Karpas-422 (cell line): ENCODE data around the gene ST14. TPM values are rescaled to one million over a fixed set of nuclear protein-coding genes. Genes with fewer than 3 reads are reported as not detected.

Experiments used
- DNase-seq: peaks from one replicate; pipeline ENCODE4 v3.0.0-alpha.2; 2015
- H2AFZ ChIP-seq: fragments of 200-600 bp; sonication (generic); 2 replicates; pipeline ENCODE4 v1.6.1; 2014; ENCODE audit warnings: antibody characterized with exemption, low read length, mixed read lengths
- H3K27ac ChIP-seq: fragments of 200-600 bp; sonication (generic); 2 replicates; pipeline ENCODE4 v1.5.1; 2014; ENCODE audit warnings: mild to moderate bottlenecking, low read length, moderate library complexity
- H3K27me3 ChIP-seq: fragments of 200-600 bp; sonication (generic); 2 replicates; pipeline ENCODE4 v1.6.1; 2014; ENCODE audit warnings: low read length, mixed read lengths
- H3K36me3 ChIP-seq: fragments of 200-600 bp; sonication (generic); 2 replicates; pipeline ENCODE4 v1.6.1; 2014; ENCODE audit warnings: low read length, mixed read lengths; ENCODE audit not compliant: insufficient read depth
- H3K4me1 ChIP-seq: fragments of 200-600 bp; sonication (generic); 2 replicates; pipeline ENCODE4 v1.6.1; 2014; ENCODE audit warnings: mild to moderate bottlenecking, low read length, mixed read lengths
- H3K4me2 ChIP-seq: fragments of 200-600 bp; sonication (generic); 2 replicates; pipeline ENCODE4 v1.6.1; 2014; ENCODE audit warnings: low read length, low read depth, mild to moderate bottlenecking; ENCODE audit not compliant: poor library complexity, severe bottlenecking
- H3K4me3 ChIP-seq: fragments of 200-600 bp; sonication (generic); 2 replicates; pipeline ENCODE4 v1.5.1; 2014; ENCODE audit warnings: mild to moderate bottlenecking, antibody characterized with exemption, low read length, mixed read lengths
- H3K79me2 ChIP-seq: fragments of 200-600 bp; sonication (generic); 2 replicates; pipeline ENCODE4 v1.6.1; 2014; ENCODE audit warnings: mild to moderate bottlenecking, low read length, mixed read lengths
- H3K9ac ChIP-seq: fragments of 200-600 bp; sonication (generic); 2 replicates; pipeline ENCODE4 v1.6.0; 2014; ENCODE audit warnings: low read length
- H3K9me2 ChIP-seq: fragments of 200-600 bp; sonication (generic), shearing (Covaris generic); replicated peaks from 2 replicates; pipeline ENCODE4 v1.6.0; 2014; ENCODE audit warnings: mild to moderate bottlenecking, low read length, moderate library complexity; ENCODE audit not compliant: insufficient read depth
- H3K9me3 ChIP-seq: fragments of 300-700, 200-600 bp; sonication (generic); 2 replicates; pipeline ENCODE4 v1.6.1; 2014; ENCODE audit warnings: low read length, mixed read lengths
- H4K20me1 ChIP-seq: fragments of 200-600 bp; sonication (generic); 2 replicates; pipeline ENCODE4 v1.6.1; 2014; ENCODE audit warnings: mild to moderate bottlenecking, antibody characterized with exemption, low read length, low read depth; ENCODE audit not compliant: insufficient read depth
- total RNA-seq: library from RNA; depleted of rRNA; stranded (reverse); fragments of >200 nt; shearing (Covaris generic); gene quantifications from 2 replicates; pipeline ENCODE4 v1.2.3, GENCODE V29; 2014; ENCODE audit warnings: low replicate concordance

ST14 gene
- total RNA-seq, 1 experiment from 2014 or later: 0.30 TPM

GRCh38 chr11:130163346-130164220 lies 4.0 kb downstream of the ST14 start:
- Histone ChIP-seq H3K79me2 (no peaks in the 10 kb centered on the region), H2AFZ (no peak overlapping the region)

GRCh38 chr11:130164221-130164570 lies 4.6 kb downstream of the ST14 start:
- no peaks in the 10 kb centered on the region for H3K9me3 ChIP-seq
- H3K4me1 ChIP-seq: peaks cover 5% of the 10 kb centered on the region; the same call in 1 of the 2 replicates
- H4K20me1 ChIP-seq: no peaks in the 10 kb centered on the region
- H3K27ac ChIP-seq: no peak overlapping the region
- H3K79me2 ChIP-seq: no peaks in the 10 kb centered on the region
- no peak overlapping the region for H3K9ac ChIP-seq
- no peaks in the 10 kb centered on the region for H3K27me3 ChIP-seq
- H2AFZ ChIP-seq: no peak overlapping the region
- no peak overlapping the region for H3K4me3 ChIP-seq
- no peaks in the 10 kb centered on the region for H3K36me3 ChIP-seq
- no peak overlapping the region for H3K4me2 ChIP-seq
- no peaks in the 10 kb centered on the region for H3K9me2 ChIP-seq
- DNase-seq: no peak

More at GRCh38 chr11:130163346-130164220, 4.0 kb downstream of the ST14 start:
- Histone ChIP-seq H3K9me3 (no peaks in the 10 kb centered on the region), H3K27me3 (no peaks in the 10 kb centered on the region), H3K4me2 (no peak overlapping the region), H3K9me2 (no peaks in the 10 kb centered on the region), H3K9ac (no peak overlapping the region), H3K4me3 (no peak overlapping the region), H3K27ac (no peak overlapping the region), H3K4me1 (peaks cover 5% of the 10 kb centered on the region; the same call in 1 of the 2 replicates), H4K20me1 (no peaks in the 10 kb centered on the region), H3K36me3 (no peaks in the 10 kb centered on the region)
- DNase-seq: peak; percentile 47

- Histone ChIP-seq H3K4me1 (no peaks in the 10 kb centered on the region; the same call in 1 of the 2 replicates), H3K79me2 (no peaks in the 10 kb centered on the region), H2AFZ (no peak overlapping the region), H3K9me3 (no peaks in the 10 kb centered on the region), H3K9me2 (no peaks in the 10 kb centered on the region), H3K9ac (no peak overlapping the region), H3K36me3 (no peaks in the 10 kb centered on the region), H3K27me3 (no peaks in the 10 kb centered on the region), H3K4me3 (no peak overlapping the region), H3K4me2 (no peak overlapping the region), H3K27ac (no peak overlapping the region), H4K20me1 (no peaks in the 10 kb centered on the region)
- no peak for DNase-seq
Observed at GRCh38 chr11:130165601-130166456, 6.2 kb downstream of the ST14 start.

DNA sequence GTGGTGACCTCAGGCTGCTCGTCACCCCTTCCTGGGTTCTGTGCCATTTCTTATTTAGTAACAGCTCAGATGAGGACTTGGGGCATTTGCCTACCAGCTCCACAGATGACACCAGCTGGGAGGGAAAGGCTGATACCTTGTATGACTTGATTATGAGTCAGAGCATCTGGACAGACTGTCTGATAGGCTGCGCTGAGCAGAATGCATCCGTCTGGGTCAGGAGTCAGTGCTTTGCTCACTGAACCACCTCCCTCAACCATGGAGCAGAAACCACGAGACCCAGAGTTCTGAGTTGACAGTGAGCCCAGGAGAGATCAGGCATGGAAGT lies 6.8 kb downstream of the ST14 start:
- Histone ChIP-seq H3K9me2 (no peaks in the 10 kb centered on the region), H3K9me3 (no peaks in the 10 kb centered on the region), H4K20me1 (no peaks in the 10 kb centered on the region), H3K27ac (no peak overlapping the region), H2AFZ (no peak overlapping the region), H3K36me3 (no peaks in the 10 kb centered on the region), H3K27me3 (no peaks in the 10 kb centered on the region), H3K4me3 (no peak overlapping the region), H3K9ac (no peak overlapping the region), H3K4me2 (no peak overlapping the region), H3K4me1 (no peaks in the 10 kb centered on the region), H3K79me2 (no peaks in the 10 kb centered on the region)
- DNase-seq: no peak

DNA sequence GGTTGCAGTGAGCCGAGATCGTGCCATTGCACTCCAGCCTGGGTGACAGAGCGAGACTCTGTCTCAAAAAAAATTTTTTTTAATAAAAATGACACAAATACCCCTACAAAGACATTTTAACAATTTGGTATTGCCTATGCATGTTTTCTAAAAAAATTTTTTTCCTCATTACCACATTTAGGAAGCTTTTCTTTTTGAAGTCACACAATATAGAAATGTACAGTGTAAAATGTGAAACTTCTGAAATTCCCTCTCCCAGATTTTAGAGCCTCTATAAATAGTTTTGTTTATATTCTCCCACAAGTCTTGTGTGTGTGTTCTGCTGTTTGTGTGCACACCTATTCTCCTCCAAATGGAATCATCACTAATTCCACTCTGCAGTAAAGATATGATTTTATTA lies 7.6 kb downstream of the ST14 start:
- Histone ChIP-seq H4K20me1 (no peaks in the 10 kb centered on the region), H2AFZ (no peak overlapping the region), H3K4me1 (no peaks in the 10 kb centered on the region), H3K9me3 (no peaks in the 10 kb centered on the region), H3K27ac (no peak overlapping the region), H3K79me2 (no peaks in the 10 kb centered on the region), H3K4me3 (no peak overlapping the region), H3K36me3 (no peaks in the 10 kb centered on the region), H3K9ac (no peak overlapping the region), H3K4me2 (no peak overlapping the region), H3K27me3 (no peaks in the 10 kb centered on the region), H3K9me2 (no peaks in the 10 kb centered on the region)
- DNase-seq: no peak

DNA sequence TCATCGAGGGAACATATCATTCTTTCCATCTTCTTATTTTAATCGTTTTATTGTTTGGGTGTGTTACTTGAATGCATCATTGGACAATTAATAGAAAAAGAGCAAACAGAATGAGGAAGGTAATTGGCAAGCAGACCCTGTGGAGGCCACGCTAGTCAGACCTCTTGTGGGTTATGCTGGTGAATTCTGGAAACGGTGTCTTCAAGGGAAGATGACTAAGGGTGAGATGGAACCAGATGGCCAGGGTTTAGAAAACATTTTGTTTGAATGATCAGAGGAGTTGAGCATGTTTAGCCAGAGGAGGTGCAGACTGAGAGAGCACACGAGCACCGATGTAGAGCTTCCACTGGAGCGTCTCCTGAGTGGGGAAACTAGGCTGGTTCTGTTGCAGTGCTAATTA lies 8.5 kb downstream of the ST14 start:
- Histone ChIP-seq H3K27me3 (no peaks in the 10 kb centered on the region), H3K9me3 (no peaks in the 10 kb centered on the region), H4K20me1 (no peaks in the 10 kb centered on the region), H3K36me3 (no peaks in the 10 kb centered on the region), H3K27ac (no peak overlapping the region), H3K79me2 (no peaks in the 10 kb centered on the region), H2AFZ (no peak overlapping the region), H3K9me2 (no peaks in the 10 kb centered on the region), H3K4me1 (no peaks in the 10 kb centered on the region), H3K4me2 (no peak overlapping the region), H3K4me3 (no peak overlapping the region), H3K9ac (no peak overlapping the region)
- no peak for DNase-seq

GRCh38 chr11:130170345-130170744 lies 10.8 kb downstream of the ST14 start:
- no peaks in the 10 kb centered on the region for H3K9me3 ChIP-seq
- DNase-seq: no peak
- no peak overlapping the region for H2AFZ ChIP-seq
- H3K9me2 ChIP-seq: no peaks in the 10 kb centered on the region
- H3K27me3 ChIP-seq: no peaks in the 10 kb centered on the region
- no peaks in the 10 kb centered on the region for H3K36me3 ChIP-seq
- H3K27ac ChIP-seq: no peak overlapping the region
- no peak overlapping the region for H3K9ac ChIP-seq
- H3K4me3 ChIP-seq: no peak overlapping the region
- no peaks in the 10 kb centered on the region for H3K79me2 ChIP-seq
- H4K20me1 ChIP-seq: no peaks in the 10 kb centered on the region
- no peak overlapping the region for H3K4me2 ChIP-seq
- no peaks in the 10 kb centered on the region for H3K4me1 ChIP-seq

DNA sequence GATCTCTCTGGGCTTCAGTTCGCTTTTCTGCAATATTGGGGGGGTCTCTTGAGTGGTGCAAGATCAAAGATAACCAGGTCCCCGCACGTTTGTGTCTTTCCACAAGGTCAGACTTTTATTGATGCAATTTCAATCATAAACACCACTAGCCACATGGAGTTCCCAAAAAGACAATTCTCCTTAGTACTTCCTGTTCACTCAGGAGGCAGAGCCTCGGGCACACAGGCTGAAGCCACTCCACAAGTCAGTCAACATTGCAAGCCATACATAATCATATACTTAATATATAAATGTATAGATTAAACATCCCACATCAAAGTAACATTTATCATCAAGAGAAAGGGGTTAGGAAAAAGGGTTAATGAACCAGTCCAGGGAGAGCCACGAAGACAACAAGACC lies 12.0 kb downstream of the ST14 start:
- H3K9me2 ChIP-seq: no peaks in the 10 kb centered on the region
- no peaks in the 10 kb centered on the region for H3K27me3 ChIP-seq
- H3K36me3 ChIP-seq: no peaks in the 10 kb centered on the region
- no peaks in the 10 kb centered on the region for H3K4me1 ChIP-seq
- no peaks in the 10 kb centered on the region for H4K20me1 ChIP-seq
- DNase-seq: no peak
- no peak overlapping the region for H2AFZ ChIP-seq
- no peak overlapping the region for H3K4me2 ChIP-seq
- no peaks in the 10 kb centered on the region for H3K9me3 ChIP-seq
- H3K79me2 ChIP-seq: no peaks in the 10 kb centered on the region
- no peak overlapping the region for H3K9ac ChIP-seq
- H3K27ac ChIP-seq: no peak overlapping the region
- H3K4me3 ChIP-seq: no peak overlapping the region
